Measurements from ENCODE around the gene DECR2. TPM values are rescaled to one million over a fixed set of nuclear protein-coding genes. Genes with fewer than 3 reads are reported as not detected.
"Not testable (repeated sequence)": the region's sequence is repeated elsewhere in the genome, so short reads cannot be mapped to it uniquely, and the experiment has no call there.

Gene DECR2
- total RNA-seq, 2 donors from 2014 or later: 8.9 to 15.9 TPM

DNA sequence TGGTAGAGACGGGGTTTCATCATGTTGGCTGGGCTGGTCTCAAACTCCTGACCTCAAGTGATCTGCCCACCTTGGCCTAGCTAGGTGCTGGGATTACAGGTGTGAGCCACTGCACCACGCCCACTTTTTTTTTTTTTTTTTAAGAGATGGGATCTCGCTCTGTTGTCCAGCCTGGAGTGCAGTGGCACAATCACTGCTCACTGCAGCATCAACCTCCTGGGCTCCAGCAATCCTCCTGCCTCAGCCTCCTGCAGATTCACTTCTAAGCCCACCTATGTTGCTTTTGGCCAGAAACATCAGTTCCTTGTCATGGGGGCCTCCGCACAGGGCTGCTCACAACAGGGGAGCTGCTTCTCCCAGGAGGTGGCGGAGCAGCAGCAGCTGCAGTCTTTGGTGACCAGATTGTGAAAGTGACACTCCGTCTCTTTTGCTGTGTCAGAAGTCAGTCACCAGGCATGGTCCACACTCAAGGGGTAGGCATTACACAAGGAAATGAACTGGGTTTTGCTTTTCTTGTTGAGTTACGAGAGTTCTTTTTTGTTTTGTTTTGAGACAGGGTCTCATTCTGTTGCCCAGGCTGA, 9.1 kb upstream of the DECR2 start:
- intact Hi-C loops (cut with DNase I): no loop called here
- no peak for DNase-seq

DNA sequence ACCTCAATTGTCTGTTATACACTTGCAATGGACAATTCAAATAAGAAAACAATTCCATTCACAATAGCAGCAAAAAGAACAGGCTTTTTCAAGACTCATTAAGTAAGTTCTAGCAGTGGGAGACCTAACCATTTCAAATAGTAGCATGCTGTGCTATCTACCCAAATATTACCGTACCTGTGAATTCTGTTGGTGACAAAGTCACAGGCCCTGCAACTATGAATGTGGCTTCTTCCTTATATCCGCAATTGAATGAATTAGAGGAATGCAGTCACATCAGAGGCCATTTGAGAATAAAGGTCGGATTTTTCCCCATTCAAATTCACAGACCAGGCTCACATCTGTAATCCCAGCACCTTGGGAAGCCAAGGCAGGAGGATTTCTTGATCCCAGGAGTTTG, 5.5 kb upstream of the DECR2 start:
- intact Hi-C loops (cut with DNase I): no loop called here
- no peak for DNase-seq
- no peak for ATAC-seq

More for the DNA sequence above, 9.1 kb upstream of the DECR2 start:
- no peak for ATAC-seq

DNA sequence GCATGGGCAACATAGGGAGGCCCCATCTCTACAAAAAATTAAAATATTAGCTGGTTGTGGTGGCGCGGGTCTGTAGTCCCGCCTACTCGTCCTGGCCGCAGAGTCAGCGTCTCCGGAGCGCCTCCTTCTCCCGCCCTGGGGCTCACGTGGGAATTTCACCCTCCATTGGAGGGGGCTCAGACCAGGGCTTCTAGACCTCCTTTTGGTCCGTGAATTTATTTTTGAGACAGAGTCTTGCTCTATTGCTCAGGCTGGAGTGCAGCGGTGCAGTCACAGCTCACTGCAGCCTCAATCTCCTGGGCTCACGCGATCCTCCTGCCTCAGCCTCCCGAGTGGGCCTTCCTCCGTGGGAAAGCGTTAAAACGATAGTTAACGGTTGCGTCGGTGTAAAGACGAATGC, 5.1 kb upstream of the DECR2 start:
- DNase-seq (peak; percentile 65), ATAC-seq (peak; percentile 25 to 27)
- intact Hi-C loops (cut with DNase I): no loop called here

DNA sequence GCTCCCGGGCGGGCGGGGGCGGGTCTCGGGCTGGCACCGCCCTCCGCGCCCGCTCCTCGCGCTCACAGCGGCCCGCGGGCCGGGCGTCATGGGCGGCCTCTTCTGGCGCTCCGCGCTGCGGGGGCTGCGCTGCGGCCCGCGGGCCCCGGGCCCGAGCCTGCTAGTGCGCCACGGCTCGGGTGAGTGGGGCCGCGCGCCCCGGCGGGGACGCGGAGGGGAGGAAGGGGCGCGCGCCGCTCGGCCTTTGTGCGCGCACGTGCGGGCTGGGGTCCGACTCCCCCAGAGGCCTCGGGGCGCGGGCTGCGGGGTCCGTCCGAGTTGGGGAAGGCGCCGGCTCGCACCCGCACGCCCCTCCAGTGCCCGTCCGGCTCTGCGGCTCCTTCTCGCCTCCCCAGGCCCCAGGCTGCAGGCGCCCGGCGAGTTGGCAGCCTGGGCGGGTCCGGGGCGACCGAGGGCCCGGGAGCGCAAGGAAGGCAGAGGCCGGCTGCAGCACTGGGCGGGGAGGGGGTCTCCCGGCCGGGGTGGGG, 4.5 kb upstream of the DECR2 start, which contains the start of gene NME4:
TSS of gene NME4 (plus strand) at position 65 of the 527 bp plus-strand sequence. CDS start at position 89, 24 bp downstream.
- ATAC-seq: peak in 1 of 2 donors; percentile 13
- intact Hi-C loops (cut with DNase I): no loop called here
- DNase-seq: peak; percentile 52

DNA sequence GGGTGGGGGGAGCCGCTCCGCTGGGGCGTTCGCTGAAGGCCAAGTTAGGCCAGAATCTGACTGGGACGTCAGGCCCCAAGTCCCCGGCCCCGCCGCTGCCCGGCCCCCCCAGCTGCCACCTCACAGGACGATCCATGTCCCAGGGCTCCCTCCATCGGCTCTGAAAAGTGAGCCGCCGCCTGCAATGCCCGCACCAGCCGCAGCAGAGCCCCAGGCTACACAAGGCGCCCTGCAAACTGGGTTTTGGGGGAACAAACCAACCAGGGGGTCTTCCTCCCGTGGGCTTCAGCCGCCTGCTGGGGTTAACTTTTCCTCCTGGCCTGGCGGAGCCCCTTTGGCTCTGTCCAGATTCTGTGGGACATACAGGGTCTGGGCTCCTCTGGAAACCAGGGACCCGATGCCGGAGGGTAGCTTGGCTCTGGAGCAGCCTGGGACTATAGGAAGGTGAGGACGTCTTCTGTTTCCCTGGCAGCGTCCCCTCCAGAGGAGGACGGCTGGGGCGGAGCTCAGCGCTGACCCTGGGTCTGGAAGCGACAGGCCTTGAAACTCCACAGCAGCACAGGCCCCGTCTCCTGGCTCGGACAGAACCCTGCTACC, 3.9 kb upstream of the DECR2 start:
- ATAC-seq: peak in 1 of 2 donors; percentile 42
- DNase-seq: peak; percentile 77
- intact Hi-C loops (cut with DNase I): no loop called here

DNA sequence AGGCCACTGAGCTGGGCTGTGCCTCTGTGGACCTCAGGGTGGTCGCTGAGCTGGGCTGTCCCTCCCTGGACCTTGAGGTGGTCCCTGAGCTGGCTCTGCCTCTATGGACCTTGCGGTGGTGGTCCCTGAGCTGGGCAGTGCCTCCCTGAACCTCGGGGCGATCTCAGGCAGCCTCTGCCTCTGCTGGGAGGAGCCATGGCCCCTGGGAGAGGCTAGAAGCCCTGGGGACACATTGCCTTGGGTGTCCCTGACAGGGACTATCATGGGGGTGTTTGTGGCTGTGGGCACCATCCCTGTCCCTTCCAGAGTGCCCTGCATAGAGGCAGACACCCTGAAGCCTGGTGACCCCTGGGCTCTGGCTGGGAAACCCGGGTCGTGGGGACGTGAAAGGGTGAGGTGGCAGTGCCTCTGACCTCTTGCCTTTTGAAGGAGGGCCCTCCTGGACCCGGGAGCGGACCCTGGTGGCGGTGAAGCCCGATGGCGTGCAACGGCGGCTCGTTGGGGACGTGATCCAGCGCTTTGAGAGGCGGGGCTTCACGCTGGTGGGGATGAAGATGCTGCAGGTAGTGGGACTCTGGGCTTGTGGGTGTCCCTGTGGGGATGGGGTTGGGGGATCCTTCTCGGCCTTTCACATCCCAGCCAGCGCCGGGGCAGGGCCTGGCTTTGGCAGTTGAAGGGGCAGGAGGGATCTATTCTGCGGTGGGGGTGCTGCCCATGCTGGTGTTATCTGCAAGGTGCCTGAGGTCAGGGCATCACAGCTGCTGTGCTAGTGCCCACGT, 2.9 kb upstream of the DECR2 start:
- intact Hi-C loops (cut with DNase I): no loop called here
- ATAC-seq (no peak), DNase-seq (no peak)

DNA sequence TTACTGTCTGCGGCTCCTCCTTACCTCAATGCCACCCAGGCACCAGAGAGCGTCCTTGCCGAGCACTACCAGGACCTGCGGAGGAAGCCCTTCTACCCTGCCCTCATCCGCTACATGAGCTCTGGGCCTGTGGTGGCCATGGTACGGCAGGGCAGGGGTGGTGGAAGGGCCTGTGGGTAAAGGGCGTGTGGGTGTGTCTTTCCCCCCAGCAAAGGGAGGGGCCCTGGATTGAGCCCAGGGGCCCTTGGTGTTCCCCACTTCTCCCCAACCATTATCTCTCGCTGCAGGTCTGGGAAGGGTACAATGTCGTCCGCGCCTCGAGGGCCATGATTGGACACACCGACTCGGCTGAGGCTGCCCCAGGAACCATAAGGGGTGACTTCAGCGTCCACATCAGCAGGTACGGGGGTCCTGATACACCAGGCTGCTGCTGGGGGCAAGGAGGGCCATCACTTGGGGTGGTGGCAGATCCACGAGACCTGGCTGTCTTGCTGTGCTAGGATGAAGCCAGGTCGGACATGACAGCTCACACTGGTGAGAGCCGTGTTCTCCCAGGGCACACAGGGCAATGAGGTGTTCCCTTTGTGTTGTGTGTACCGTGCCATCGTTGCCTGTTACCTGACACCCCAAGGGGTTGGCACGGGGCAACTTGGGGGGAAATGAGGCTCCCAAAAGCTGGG, 2.2 kb upstream of the DECR2 start:
- intact Hi-C loops (cut with DNase I): no loop called here
- no peak for DNase-seq
- no peak for ATAC-seq

DNA sequence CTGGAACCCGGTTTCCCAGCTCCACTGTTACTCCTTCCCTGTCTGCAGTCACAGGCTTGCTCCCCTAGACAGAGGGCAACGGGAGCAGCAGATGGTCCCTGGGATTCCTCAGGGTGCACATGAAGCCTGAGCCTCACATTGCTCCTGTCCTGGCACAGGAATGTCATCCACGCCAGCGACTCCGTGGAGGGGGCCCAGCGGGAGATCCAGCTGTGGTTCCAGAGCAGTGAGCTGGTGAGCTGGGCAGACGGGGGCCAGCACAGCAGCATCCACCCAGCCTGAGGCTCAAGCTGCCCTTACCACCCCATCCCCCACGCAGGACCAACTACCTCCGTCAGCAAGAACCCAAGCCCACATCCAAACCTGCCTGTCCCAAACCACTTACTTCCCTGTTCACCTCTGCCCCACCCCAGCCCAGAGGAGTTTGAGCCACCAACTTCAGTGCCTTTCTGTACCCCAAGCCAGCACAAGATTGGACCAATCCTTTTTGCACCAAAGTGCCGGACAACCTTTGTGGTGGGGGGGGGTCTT, 1.6 kb upstream of the DECR2 start:
- no peak for ATAC-seq
- DNase-seq: no peak
- intact Hi-C loops (cut with DNase I): no loop called here

DNA sequence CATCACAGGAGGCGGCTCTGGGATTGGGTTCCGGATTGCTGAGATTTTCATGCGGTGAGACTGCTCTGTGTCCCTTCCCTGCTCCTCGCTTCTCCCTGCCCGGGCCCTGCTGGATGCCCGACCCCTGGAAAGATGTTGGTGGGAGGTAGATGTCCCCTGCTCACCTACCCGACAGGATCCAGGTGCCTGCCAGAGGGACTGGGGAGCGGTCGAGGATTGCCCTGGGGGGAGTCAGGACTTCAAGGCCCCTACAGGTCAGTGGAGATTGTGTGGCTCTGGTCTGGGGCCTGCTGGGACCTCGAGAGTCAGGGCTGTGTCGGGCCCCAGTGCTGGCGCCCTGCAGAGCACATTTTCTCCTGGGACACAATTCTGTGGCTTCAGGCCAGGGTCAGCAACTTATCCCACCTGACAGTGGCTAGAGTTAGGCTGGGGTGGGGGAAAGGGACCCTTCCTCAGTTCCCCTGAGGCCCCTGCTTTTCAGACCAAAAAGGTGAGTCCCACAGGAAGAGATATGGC, 3.3 kb downstream of the DECR2 start:
- DNase-seq (no peak), ATAC-seq (no peak)
- intact Hi-C loops (cut with DNase I): no loop called here

DNA sequence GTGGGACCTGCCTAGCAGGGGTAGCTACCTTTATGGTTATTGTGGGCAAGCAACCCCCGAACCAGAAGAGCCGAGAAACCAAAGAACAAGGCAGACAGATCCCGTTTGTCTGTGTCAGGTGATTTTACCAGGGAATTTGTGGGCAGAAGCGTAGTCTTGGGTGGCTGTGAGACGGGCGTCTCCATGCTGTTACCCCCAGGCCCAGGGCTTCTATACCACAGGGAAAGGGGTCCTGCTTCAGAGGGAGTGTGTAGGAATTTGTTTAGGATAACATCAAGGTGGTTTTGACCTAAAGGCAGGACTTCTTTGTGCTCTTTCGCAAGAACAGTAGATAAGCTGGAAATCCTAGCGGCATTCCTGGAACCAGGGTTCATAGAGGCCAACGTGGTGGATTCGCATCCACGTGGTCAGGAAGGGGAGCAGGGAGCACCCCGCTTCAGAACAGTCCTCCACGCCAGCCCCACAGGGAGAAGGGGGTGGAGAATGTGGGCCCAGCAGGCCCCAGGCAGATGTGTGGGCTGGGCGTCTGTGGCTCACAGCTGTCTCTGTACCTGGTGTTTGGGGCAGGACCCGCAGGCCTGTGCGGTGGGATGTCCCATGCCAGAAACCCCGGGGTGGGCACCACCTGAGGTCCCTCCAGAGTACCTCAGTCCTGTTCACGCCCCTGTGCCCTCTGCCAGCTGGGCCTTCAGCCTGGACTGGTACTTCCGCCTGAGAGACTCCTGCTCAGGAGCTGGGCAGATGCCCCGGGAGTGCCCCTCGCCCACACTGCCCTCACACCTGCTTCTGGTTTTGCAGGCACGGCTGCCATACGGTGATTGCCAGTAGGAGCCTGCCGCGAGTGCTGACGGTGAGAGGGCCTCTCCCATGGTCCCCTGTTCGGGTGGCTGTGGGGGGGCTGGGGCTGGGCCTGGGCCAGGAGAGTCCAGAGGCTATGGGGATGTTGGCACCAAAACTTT, 4.1 kb downstream of the DECR2 start:
- intact Hi-C loops (cut with DNase I): no loop called here
- ATAC-seq: no peak
- DNase-seq: no peak

DNA sequence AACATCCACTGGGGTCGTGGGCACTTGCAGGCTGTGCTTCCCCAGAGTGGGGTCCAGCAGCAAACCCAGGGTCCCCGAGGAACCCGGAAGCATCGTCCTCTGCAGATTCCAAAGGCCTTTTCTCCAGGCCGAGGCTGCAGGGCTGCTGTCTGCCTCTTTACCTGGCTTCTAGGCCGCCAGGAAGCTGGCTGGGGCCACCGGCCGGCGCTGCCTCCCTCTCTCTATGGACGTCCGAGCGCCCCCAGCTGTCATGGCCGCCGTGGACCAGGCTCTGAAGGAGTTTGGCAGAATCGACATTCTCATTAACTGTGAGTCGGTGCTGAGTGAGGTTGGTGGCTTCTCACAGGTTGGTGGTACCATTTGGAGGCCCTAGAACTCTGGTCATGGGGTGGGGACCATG, 5.6 kb downstream of the DECR2 start:
- intact Hi-C loops (cut with DNase I): no loop called here
- ATAC-seq (no peak), DNase-seq (no peak)

DNA sequence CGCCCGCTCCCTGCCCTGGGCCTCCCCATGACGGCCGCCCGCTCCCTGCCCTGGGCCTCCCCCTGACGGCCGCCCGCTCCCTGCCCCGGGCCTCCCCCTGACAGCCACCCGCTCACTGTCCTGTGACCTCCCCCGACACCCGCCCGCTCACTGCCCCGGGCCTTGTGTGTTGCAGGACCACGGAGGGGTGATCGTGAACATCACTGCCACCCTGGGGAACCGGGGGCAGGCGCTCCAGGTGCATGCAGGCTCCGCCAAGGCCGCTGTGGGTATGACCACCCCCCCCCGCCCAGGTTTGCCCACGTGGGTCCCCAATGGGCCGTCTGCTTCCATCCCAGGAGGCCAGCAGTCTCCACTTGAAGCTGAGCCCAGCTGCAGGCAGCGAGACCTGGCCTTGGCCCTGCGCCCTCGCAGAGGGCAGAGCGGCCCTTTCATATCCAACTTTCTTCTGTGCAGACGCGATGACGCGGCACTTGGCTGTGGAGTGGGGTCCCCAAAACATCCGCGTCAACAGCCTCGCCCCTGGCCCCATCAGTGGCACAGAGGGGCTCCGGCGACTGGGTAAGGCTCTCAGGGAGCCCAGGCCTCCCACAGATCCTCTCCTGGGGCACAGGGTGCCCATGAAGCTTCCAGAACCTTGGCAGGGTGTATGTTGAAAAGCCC, 9.0 kb downstream of the DECR2 start:
- intact Hi-C loops (cut with DNase I): no loop called here
- DNase-seq: no peak

DNA sequence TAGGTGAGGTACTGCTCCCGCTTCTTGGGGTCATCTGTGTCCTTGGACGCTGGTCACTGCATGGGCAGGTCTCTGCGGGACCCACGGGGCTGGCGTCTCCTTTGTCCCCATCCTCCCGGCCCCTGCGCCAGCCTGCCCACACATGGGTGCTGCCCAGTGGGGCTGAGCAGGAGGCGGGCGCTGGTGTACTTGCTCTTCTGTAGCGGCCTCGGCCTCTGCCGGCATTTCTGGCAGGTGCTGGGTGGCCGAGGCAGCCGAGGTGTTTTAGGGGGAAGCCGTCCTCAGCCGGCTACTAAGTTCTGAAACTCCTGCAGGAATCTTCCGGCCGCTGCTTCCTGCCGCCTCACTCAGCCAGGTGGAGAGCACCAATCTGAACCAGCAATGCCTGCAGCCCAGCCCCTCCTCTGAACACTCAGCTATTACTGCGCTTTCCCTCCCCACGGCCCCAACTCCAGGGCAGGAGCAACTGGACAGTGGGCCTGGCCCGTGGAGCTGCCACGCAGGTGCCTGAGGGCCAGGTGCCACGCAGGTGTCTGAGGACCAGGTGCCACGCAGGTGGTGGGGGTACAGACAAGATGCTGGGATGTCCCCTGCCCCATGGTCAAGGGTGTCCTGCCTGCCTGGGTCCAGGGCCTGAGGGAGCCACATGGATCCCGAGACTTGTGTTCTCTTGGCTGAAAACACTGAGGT, 10.0 kb downstream of the DECR2 start:
- intact Hi-C loops (cut with DNase I): no loop called here
- ATAC-seq: no peak
- no peak for DNase-seq

More for the DNA sequence above, 9.0 kb downstream of the DECR2 start:
- ATAC-seq: no peak

DNA sequence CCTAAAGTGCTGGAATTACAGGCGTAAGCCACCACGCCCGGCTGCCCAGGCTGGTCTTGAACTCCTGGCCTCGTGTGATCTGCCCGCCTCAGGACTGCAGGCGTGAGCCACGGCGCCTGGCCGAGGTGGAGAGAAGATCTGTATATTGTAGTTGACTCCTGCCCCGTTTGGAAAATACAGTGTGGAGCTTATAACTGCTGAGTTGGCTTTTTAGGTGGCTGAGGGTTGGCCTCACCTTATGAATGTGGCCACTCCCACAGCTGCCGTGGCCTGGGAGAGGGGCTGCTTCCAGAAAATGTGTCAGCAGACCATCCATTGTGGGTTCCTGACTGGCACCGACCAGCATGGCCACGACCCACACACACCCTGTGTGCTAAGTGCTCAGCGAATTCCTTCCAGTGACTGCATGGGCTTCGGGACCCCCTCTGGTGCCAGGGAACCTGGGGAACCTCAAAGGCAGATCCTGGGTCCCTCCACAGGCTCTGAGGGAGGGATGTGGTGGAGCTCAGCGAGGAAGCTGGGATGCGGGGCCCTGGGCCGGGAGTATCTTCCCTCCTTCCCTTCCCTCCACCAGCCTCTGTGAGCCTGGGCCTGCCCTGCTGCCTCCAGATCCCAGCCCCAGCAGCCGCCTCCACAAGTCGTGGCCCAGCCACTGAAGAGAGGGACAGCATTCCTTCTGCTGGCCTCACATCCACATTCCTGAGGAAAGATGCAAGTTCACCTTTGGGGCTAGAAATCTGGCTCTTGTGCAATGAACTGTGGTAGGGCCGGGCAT, 12.9 kb downstream of the DECR2 start:
- intact Hi-C loops (cut with DNase I): no loop called here
- ATAC-seq: no peak

DNA sequence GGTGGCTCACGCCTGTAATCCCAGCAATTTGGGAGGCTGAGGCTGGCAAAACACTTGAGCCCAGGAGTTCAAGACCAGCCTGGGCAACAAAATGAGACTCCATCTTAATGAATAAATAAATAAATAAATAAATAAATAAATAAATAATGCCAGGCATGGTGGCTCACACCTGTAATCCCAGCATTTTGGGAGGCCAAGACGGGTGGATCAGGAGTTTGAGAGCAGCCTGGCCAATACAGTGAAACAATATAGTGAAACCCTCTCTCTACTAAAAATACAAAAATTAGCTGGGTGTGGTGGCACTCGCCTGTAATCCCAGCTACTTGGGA, 13.4 kb downstream of the DECR2 start:
- DNase-seq; ATAC-seq; intact Hi-C loops (cut with DNase I): not testable (repeated sequence)

More for the DNA sequence above, 12.9 kb downstream of the DECR2 start:
- no peak for DNase-seq

DNA sequence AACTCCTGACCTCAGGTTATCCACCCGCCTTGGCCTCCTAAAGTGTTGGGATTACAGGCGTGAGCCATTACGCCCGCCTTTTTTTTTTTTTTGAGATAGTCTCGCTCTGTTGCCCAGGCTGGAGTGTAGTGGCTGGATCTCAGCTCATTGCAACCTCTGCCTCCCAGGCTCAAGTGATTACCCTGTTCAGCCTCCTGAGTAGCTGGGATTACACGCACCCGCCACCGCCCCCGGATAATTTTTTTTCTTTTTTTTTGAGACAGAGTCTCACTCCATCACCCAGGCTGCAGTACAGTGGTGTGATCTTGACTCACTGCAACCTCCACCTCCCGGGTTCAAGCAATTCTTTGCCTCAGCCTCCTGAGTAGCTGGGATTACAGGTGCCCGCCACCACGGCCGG, 20.5 kb downstream of the DECR2 start:
- ATAC-seq; DNase-seq; intact Hi-C loops (cut with DNase I): not testable (repeated sequence)

Data from left cardiac atrium (tissue), 4 donors.